ENCODE results near the gene PLCXD1. TPM values are rescaled to one million over a fixed set of nuclear protein-coding genes. Genes with fewer than 3 reads are reported as not detected.
A peak's percentile ranks its signal among the peaks of the same experiment; 100 is the strongest.
"Not testable (repeated sequence)": the region's sequence is repeated elsewhere in the genome, so short reads cannot be mapped to it uniquely, and the experiment has no call there.

Gene PLCXD1, protein sequence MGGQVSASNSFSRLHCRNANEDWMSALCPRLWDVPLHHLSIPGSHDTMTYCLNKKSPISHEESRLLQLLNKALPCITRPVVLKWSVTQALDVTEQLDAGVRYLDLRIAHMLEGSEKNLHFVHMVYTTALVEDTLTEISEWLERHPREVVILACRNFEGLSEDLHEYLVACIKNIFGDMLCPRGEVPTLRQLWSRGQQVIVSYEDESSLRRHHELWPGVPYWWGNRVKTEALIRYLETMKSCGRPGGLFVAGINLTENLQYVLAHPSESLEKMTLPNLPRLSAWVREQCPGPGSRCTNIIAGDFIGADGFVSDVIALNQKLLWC
- polyA plus RNA-seq (2014; cell fraction: cytosol; rRNA removed), result 34.2 and 37.3 TPM in 2 replicates
- 34.9 and 36.7 TPM in 2 replicates for polyA plus RNA-seq (2014; cell fraction: nucleus; rRNA removed)

DNA sequence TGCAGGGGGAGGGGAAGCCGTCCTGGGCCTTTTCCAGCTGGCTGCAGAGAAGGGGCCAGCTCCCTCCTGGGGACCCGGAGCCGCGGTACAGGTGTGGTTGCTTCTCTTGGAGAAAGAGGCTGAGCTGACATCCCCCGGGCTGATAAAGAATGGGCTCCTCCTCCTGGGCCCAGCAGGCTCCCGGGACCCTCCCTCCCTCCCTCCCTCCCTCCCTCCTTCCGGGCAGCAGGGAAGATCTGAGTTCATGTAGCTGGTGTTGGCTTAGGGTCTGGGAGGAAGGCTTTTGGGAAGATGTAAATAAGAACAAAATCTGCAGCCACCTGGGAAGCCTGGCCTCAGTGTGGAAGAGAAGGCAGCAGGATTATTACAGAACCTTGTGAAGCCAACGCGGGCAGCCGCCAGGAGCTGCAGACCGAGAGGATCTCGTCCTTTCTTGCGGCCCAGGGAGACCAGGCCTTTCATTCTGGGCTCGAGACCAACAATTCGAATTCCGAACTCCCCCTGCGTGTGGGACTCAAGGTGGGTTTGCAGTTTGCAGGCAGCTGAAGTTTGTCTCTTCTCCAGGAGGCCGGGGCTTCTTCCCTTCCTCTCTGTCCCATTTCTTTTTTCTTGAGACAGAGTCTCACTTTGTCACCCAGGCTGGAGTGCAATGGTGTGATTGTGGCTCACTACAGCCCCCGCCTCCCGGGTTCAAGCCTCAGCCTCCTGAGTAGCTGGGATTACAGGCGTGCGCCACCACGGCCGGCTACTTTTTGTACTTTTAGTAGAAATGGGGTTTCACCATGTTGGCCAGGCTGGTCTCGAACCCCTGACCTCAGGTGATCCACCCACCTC, at the start of gene PLCXD1:
TSS of gene PLCXD1 (plus strand) at position 216 of the 834 bp plus-strand sequence. CDS start 2,807 bp downstream, outside the sequence.
- DNase-seq (ENCODE audit: low spot score), result peak; percentile 90

DNA sequence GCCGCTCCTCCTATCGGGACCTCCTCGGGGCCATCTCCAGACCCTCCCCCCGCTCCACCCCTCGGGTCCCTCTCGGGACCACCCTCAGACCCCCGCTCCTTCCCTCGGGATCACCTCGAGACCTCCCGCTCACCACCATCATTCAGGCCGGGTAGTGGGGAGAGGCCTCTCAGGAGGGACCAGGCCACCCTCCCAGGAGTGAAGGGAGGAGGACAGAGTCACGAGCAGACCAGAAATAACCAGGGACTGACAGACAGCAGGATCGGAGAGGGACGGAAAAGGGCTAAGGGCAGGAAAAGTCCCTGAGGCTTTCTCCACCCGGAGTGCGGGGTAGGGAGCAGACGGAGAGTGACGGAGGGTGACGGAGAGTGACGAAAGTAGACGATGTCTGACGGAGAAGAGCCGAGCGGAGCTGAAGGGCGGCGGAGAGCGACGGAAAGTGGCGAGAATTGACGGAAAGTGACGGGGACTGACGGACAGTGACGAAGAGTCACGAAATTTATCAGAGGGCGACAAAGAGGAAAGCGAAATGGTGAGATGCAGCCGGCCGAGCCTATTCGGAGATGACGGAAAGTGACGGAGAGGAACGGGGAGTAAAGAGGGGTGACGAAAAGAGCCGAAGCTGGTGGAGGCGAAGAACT, 49.4 kb upstream of the PLCXD1 start:
- DNase-seq (ENCODE audit: low spot score), result not testable (repeated sequence)

DNA sequence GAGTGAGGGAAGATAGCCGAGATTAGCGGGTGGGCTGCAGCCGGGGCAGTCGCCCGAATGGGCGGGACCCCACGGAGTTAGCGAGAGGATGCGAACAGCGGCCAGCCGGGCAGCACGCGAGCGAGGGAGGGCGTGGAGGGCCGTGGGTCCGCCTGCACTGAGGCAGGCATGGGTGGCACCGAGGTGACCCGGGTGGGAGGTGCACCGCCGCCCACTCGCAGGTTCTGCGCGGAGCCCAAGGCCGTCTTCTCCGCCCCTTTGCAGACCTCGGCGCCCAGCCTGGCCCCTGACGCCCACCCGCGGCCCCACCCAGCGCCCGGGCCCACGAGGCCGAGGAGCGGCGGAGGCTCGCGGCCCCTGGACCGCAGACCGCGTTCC, 48.9 kb upstream of the PLCXD1 start:
- DNase-seq (ENCODE audit: low spot score), result not testable (repeated sequence)

DNA sequence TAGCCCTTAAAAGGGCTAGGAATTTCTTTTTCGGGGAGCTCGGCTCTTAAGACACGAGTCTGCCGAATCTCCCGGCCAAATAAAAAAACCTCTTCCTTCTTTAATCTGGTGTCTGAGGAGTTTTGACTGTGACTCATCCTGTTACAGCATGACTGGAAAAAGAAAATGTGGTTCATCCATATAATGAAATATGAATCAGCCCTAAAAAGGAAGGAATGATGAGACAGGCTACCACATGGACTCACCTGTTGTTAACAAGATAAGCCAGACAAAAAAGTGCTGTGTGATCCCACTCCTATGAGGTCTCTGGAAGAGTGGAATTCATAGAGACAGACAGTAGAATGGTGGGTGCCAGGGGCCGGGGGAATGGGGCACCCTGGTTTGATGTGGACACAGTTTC, 45.0 kb upstream of the PLCXD1 start:
- DNase-seq (ENCODE audit: low spot score), result not testable (repeated sequence)

DNA sequence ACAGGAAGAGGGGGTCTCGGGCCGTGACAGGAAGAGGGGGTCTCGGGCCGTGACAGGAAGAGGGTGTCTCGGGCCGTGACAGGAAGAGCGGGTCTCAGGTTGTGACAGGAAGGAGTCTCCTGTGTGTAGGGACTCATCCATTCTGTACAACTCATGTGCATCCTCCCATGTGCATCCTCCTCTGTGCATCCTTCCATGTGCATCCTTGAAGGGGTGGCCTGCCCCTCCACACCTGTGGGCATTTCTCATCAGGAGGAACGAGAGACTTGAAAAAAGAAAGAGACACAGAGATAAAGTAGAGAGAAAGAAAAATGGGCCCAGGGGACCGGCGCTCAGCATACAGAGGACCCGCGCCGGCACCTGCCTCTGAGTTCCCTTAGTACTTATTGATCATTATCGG, 30.2 kb upstream of the PLCXD1 start:
- DNase-seq (ENCODE audit: low spot score), result no peak

DNA sequence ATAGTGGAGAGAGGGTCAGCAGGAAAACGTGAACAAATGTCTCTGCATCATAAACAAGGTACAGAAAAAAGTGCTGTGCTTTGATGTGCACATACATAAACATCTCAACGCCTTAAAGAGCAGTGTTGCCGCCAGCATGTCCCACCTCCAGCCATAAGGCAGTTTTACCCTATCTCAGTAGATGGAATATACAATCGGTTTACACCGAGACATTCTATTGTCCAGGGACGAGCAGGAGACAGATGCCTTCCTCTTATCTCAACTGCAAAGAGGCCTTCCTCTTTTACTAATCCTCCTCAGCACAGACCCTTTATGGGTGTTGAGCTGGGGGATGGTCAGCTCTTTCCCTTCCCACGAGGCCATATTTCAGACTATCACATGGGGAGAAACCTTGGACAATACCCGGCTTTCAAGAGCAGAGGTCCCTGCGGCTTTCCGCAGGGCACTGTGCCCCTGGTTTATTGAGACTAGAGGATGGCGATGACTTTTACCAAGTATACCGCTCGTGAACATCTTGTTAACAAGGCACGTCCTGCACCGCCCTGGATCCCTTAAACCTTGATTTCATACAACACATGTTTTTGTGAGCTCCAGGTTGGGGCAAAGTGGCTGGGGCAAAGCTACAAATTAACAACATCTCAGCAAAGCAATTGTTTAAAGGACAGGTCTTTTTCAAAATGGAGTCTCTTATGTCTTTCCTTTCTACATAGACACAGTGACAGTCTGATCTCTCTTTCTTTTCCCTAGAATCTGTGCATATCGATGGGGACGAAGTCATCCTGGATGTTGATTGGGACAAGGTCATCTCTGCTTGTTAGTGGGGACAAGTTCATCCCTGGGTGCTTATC, 29.6 kb upstream of the PLCXD1 start:
- DNase-seq (ENCODE audit: low spot score), result not testable (repeated sequence)

DNA sequence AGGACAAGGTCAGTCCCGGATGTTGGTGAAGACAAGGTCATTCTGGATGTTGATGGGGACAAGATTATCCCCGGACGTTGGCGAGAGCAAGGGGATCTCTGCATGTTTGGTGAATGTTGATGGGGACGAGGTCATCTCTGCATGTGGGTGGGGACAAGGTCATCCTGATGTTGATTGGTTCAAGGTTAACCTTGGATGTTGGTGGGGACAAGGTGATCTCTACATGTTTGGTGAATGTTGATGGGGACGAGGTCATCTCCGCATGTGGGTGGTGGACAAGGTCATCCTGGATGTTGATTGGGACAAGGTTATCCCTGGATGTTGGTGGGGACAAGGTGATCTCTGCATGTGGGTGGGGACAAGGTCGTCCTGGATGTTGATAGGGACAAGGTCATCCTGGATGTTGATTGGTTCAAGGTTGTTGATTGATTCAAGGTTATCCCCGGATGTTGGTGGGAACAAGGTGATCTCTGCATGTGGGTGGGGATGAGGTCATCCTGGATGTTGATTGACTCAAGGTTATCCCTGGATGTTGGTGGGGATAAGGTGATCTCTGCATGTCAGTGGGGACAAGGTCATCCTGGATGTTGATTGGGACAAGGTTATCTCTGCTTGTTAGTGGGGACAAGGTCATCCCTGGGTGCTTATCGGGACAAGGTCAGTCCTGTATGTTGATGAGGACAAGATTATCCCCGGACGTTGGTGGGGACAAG, 28.8 kb upstream of the PLCXD1 start:
- DNase-seq (ENCODE audit: low spot score), result no peak

DNA sequence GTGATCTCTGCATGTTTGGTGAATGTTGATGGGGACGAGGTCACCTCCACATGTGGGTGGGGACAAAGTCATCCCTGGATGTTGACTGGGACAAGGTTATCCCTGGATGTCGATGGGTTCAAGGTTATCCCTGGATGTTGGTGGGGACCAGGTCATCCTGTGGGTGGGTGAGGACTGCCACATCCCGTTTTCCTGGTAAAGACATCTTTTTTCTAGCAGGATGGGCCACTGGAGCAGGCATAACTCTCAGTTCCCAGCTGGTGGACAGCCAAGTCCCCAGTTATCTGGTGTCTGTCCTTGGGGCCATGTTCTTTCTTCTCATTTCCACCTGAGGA, 28.3 kb upstream of the PLCXD1 start:
- DNase-seq (ENCODE audit: low spot score), result no peak

DNA sequence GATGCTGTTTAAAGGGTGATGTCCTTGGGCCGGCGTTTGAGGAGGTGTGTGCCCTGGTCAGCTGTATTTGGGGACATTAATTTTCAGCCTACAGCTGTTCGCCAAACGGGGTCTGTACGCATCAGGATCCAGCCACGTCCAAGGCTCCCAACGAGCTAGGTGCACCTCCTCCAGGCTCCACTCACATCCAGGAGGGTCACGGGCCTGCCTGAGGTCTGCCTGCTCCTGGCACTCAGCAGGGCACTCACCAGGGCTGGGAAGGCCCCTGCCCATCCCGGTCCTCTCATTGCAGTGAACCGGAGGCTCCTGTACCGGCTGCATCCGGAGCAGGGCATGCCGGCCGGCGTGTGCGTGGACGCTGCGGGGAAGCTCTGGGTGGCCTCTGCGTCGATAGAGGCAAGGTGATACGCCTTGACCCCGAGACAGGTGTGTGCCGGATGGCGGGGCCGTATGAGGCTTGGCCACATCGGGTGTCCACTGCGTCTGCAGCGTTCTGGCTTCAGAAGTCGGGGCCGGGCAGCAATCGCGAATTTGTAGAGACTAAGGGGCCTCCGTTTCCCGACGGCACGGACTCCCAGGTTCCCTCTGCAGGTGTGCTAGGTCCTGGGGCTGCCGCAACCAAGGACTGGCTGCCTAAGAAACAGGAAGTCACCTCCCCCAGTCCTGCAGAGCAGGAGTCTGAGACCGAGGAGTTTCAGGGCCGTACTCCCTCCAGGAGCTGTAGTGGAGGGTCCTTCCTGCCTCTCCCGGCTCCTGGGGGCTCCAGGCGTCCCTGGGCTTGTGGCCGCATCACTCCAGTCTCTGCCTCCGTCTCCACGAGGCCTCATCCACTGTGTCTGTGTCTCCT, 27.5 kb upstream of the PLCXD1 start:
- DNase-seq (ENCODE audit: low spot score), result no peak

DNA sequence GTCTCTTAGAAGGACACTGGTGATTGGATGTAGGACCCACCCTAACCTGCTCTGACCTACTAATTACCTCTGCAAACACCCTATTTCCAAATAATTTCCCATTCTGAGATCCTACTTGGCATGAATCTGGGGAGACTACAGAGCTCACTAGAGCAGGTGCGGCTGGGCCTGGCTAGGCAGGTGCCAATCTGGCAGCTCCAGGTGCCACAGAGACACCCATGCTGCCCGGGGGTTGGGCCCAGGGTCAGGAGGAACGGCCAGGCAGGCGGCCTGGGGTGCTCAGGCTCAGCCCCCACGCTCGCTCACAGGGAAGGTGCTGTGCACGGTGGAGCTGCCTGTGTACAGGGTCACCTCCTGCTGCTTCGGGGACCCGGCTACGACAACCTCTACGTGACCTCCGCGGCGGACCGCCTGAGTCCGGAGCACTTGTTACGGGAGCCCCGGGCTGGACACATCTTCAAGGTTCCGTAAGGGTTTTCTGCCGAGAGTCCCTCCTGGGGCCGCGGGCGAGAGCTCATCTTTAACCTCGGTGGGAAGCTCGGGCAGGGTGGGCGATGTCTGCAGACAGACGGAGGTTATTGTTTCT, 26.5 kb upstream of the PLCXD1 start:
- DNase-seq (ENCODE audit: low spot score), result no peak

DNA sequence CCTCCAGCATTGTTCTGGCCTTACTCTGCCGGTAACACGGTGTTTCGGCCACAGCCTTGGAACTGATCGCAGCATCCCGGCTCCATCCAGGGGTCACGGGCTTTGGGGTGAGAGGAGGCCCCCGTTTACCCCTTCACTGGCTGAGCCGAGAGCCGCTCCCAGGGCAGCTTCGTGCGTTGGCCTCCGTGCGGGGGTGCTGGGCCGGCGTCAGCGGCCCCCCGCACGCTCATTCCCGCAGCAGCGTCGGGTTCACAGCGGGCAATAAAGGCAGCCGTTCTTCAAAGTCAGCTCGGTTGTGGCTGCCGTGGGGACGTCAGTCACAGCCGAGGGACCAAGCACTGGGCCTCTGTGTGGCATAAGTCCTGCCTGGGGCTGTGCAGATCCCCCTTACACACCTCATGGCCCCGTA, 25.3 kb upstream of the PLCXD1 start:
- DNase-seq (ENCODE audit: low spot score), result no peak

DNA sequence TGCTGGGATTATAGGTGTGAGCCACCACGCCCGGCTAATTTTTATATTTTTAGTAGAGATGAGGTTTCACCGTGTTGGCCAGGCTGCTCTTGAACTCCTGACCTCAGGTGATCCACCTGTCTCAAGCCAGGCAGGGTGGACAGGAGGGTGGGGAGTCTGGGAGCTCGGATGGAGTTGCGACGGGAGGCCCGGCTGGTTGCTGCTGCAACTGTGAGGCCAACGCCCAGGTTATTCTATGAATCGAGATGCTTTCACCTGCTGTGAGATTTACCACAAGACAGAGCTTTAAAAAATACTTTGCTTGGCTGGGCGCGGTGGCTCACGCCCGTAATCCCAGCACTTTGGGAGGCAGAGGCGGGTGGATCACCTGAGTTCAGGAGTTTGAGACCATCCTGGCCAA, 24.1 kb upstream of the PLCXD1 start:
- not testable (repeated sequence) for DNase-seq (ENCODE audit: low spot score)

DNA sequence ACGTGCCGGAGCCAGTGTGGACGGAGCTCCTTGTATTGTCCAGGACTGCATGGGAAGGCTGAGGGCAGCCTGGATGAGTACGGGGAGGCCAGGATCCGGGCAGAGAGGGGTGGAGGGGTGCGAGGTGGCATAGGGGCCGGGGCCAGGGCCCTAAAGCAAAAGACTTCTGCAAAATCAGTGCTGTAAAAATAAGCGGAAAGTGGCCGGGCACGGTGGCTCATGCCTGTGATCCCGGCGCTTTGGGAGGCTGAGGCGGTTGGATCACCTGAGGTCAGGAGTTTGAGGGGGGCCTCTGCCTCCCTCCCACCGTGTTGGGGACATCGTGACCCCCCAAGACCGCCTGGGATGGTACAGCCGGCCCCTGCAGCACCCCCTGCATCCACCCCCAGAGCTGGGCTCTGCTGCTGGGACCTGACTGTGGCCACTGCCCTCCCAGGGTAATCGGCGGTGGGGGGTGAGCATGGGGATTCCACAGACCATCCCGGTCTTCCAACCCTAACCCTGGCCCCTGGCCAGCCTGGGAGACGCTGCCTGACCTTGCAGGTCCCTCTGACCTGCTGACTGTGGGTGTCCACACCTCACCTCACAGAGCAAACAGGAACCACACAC, 23.4 kb upstream of the PLCXD1 start:
- no peak for DNase-seq (ENCODE audit: low spot score)

DNA sequence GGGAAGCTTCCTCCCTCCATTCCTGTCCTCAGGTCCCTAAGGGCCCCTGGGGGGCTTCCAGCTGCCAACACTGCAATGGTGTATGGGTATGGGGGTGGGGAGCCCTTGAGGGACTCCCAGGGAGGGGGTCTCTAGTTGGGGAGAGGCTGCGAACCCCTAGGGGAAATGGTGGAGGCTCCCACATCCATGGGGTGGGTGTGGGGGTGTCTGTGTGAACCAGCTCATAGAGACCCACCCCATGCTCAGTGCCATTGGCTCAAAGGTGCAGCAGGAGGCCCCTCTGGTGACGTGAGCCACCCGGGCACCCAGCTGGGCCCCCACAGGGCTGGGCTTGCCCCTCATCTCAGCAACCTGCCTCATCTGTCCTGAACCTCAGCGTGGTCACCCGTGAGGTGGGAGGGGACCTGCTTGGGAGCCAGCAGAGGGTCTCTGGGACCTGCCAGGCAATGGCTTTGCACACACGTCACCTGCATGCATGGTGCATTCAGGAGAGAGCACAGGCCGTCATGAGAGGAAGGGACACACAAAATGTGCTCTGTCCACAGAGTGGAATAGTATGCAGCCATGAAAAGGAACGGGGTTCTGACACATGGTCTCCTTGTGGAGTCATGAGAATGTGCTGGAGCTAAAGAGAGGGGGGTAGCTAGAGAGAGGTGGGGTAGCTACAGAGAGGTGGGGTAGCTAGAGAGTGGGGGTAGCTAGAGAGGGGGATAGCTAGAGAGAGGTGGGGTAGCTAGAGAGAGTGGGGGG, 22.7 kb upstream of the PLCXD1 start:
- DNase-seq (ENCODE audit: low spot score), result no peak

DNA sequence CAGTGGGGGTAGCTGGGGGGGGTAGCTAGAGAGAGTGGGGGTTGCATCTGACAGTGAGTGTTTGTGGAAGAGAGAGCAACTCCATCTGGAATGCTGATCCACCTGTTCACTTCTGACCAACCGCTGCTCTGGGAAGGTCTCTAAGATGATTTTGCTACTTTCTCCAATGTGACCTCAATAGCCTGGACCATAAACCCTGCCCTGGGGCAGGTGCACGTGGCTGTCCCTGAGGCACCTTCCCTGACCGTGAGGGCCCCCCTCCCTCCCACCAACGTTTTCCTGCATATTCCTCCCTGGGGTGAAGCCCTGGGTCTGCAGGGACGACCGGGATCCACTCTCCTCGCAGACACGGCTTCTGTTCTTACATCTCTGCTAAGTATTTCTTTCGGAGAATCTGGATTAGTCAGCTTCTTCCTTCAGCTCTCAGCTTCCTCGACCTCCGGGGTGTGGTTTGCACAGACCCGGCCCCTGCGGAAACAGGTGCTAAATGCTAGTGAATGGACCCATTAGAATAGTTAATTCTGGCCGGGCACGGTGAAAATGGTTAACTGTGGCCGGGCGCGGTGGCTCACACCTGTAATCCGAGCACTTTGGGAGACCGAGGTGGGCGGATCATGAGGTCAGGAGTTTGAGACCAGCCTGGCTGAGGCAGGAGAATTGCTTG, 21.4 kb upstream of the PLCXD1 start:
- no peak for DNase-seq (ENCODE audit: low spot score)

DNA sequence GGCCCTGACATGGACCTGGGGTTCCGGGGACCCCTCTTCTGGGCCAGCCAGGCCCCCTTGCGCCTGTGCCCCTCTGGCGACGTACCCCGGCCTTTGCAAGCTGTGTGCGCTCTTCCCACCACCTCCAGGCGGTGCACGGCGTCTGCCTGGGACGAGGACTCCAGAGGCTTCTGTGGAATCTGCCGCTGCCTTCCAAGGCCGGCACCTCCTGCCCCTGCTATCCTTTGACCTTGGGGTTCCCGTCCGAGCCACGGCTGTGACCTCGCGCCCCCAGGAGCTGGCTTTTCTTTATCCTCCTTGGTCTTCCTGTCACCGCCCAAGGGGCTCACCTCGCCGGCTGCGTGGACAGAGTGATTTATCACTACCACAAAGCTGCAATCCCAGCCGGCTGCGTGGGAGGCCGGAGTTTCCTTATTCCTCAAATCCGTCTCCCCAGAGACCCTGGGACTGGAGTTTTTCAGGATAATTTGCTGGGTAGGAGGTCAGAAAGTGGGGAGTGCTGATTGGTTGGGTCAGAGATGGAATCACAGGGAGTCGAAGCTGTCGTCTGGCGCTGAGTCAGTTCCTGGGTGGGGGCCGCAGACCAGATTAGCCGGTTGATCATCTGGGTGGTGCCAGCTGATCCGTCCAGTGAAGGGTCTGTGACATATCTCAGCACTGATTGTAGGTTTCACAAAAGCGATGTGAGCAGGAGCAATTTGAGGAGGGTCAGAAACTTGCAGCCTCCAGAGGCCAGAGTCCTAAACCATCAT, 19.8 kb upstream of the PLCXD1 start:
- peak; percentile 81 for DNase-seq (ENCODE audit: low spot score)

DNA sequence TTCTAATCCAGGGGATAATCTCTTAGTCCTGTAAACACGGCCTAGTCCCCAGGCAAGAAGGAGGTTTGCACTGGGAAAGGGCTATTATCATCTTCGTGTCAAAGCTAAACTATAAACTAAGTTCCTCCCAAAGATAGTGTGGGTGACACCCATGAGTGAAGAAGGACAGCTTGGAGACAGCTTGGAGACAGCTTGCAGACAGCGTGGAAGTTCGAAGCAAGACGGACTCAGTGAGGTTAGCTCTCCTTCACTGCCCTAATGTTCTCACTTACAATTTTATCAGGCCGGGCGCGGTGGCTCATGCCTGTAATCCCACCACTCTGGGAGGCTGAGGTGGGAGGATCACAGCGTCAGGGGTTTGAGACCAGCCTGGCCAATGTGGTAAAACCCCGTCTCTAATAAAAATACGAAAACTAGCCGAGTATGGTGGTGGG, 19.2 kb upstream of the PLCXD1 start:
- DNase-seq (ENCODE audit: low spot score), result no peak

Measured in SK-N-DZ (cell line).